ENCODE results near the gene GRHL3. TPM values are rescaled to one million over a fixed set of nuclear protein-coding genes. Genes with fewer than 3 reads are reported as not detected.

Gene GRHL3
- total RNA-seq, 4 donors from 2014 or later = not detected

- Histone ChIP-seq H3K36me3 (no peaks in the 10 kb centered on the region), H3K4me1 (peaks cover 0 to 7% (median 0%) of the 10 kb centered on the region in 4 donors), H3K9me3 (no peaks in the 10 kb centered on the region), H3K4me3 (no peak overlapping the region), H3K27me3 (peaks cover 5% of the 10 kb centered on the region), H3K27ac (no peak overlapping the region)
- no peak for TF ChIP-seq EP300 (IDR thresholded peaks at IDR 0.05; ENCODE audit: low read depth)
- no peak for TF ChIP-seq CTCF (IDR thresholded peaks at IDR 0.05)
- no peak for TF ChIP-seq POLR2AphosphoS5 (IDR thresholded peaks at IDR 0.05)
- TF ChIP-seq POLR2A (IDR thresholded peaks at IDR 0.05) = no peak
- no peak for DNase-seq
- in situ Hi-C loops (cut with MboI; ENCODE audit: low pct_ligation_motif_present in 1 of 4, low pct_unique_long_range_greater_than_20kb in 1 of 4, low sequenced_read_pairs in 3 of 4) (no loop called here), intact Hi-C loops (cut with DNase I; ENCODE audit: low total_unique reads) (no loop called here)
- 73 to 75% methylated on average over 3 of the region's 3 CpGs for WGBS, 2 donors (ENCODE audit: low coverage in 1 of 2)
Measured at GRCh38 chr1:24304763-24305162, 14.4 kb upstream of the GRHL3 start.

GRCh38 chr1:24308365-24309015, 10.7 kb upstream of the GRHL3 start:
- 70 to 83% methylated on average over 6 to 7 of the region's 7 CpGs for WGBS, 2 donors (ENCODE audit: low coverage in 1 of 2)
- Histone ChIP-seq H3K36me3 (no peaks in the 10 kb centered on the region), H3K4me3 (no peak overlapping the region), H3K4me1 (no peaks in the 10 kb centered on the region), H3K27ac (no peak overlapping the region), H3K9me3 (no peaks in the 10 kb centered on the region), H3K27me3 (peaks cover 5% of the 10 kb centered on the region)
- intact Hi-C loops (cut with DNase I; ENCODE audit: low total_unique reads) (no loop called here), in situ Hi-C loops (cut with MboI; ENCODE audit: low pct_ligation_motif_present in 1 of 4, low pct_unique_long_range_greater_than_20kb in 1 of 4, low sequenced_read_pairs in 3 of 4) (no loop called here)
- DNase-seq = no peak
- TF ChIP-seq POLR2A (IDR thresholded peaks at IDR 0.05) (no peak), EP300 (IDR thresholded peaks at IDR 0.05; ENCODE audit: low read depth) (no peak)

- no peaks in the 10 kb centered on the region for H3K36me3 ChIP-seq
- H3K9me3 ChIP-seq = no peaks in the 10 kb centered on the region
- H3K4me3 ChIP-seq = no peak overlapping the region
- no peaks in the 10 kb centered on the region for H3K27me3 ChIP-seq
- H3K4me1 ChIP-seq = no peaks in the 10 kb centered on the region
- H3K27ac ChIP-seq = no peak overlapping the region
- in situ Hi-C loops (cut with MboI; ENCODE audit: low pct_ligation_motif_present in 1 of 4, low pct_unique_long_range_greater_than_20kb in 1 of 4, low sequenced_read_pairs in 3 of 4) (no loop called here), intact Hi-C loops (cut with DNase I; ENCODE audit: low total_unique reads) (no loop called here)
- TF ChIP-seq CTCF (IDR thresholded peaks at IDR 0.05) = no peak
- no peak for TF ChIP-seq EP300 (IDR thresholded peaks at IDR 0.05; ENCODE audit: low read depth)
- TF ChIP-seq POLR2A (IDR thresholded peaks at IDR 0.05) = no peak
- TF ChIP-seq POLR2AphosphoS5 (IDR thresholded peaks at IDR 0.05) = no peak
- DNase-seq = no peak
- 60 to 86% methylated on average over 1 to 4 of the region's 4 CpGs for WGBS, 2 donors (ENCODE audit: low coverage in 1 of 2)
Measured at GRCh38 chr1:24309762-24310485, 9.2 kb upstream of the GRHL3 start.

- in situ Hi-C loops (cut with MboI; ENCODE audit: low pct_ligation_motif_present in 1 of 4, low pct_unique_long_range_greater_than_20kb in 1 of 4, low sequenced_read_pairs in 3 of 4) (no loop called here), intact Hi-C loops (cut with DNase I; ENCODE audit: low total_unique reads) (no loop called here)
- no peak for DNase-seq
- Histone ChIP-seq H3K9me3 (no peaks in the 10 kb centered on the region), H3K27me3 (no peaks in the 10 kb centered on the region), H3K4me1 (no peaks in the 10 kb centered on the region), H3K36me3 (no peaks in the 10 kb centered on the region), H3K4me3 (no peak overlapping the region), H3K27ac (no peak overlapping the region)
- WGBS, 2 donors (ENCODE audit: low coverage in 1 of 2) = 73% methylated on average over 3 of the region's 3 CpGs; no CpG with 5 or more reads in 1 of the 2 donors
- no peak for TF ChIP-seq EP300 (IDR thresholded peaks at IDR 0.05; ENCODE audit: low read depth)
- no peak for TF ChIP-seq POLR2AphosphoS5 (IDR thresholded peaks at IDR 0.05)
- TF ChIP-seq POLR2A (IDR thresholded peaks at IDR 0.05) = no peak
- TF ChIP-seq CTCF (IDR thresholded peaks at IDR 0.05) = no peak
Measured at GRCh38 chr1:24311234-24311633, 7.9 kb upstream of the GRHL3 start.

All from transverse colon (tissue), 4 donors.